GM12801 (cell line): ENCODE results near the gene ERC2.

Source experiments
- CTCF ChIP-seq: IDR thresholded peaks from one replicate; pipeline ENCODE4 v1.5.1; 2011; ENCODE audit warnings: control low read depth; ENCODE audit not compliant: insufficient read length; ENCODE audit errors: extremely low read depth

ERC2 gene

DNA sequence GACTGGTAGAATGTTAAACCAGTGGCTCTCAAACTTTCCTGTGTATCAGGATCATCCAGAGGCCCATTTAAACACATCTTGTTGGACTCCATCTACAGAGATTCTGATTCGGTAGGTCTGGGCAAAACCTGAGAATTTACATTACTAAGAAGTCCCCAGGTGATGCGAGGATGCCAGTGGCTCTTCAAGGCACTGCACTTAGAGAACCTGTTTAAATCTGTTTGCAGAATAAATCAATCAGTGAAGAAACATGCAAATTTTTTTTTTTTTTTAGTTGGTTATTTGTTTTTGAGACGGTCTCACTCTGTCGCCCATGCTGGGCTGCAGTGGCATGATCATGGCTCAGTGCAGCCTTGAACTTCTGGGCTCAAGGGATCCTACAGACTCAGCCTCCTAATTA lies 863.4 kb downstream of the ERC2 start:
- no peak for TF ChIP-seq CTCF

DNA sequence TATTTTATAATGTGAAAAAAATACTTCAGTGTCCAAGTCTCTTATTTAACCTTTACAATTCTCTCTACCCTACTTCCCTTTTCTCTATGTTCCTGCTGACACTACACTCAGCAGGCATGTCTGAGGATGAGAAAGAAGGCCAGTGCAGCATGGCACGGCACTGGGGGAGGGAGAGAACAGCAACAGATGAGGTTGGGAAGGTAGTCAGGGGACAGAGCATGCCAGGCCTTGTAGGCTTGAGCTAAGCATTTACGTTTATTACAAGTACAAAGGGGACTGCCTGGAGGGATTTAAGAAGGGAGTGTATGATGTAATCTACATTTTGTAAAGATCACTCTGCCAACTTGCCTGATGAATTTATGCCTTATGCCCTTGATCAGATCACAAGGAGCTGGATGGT lies 863.9 kb downstream of the ERC2 start:
- TF ChIP-seq CTCF = no peak

GRCh38 chr3:55601366-55602080 lies 866.7 kb downstream of the ERC2 start:
- TF ChIP-seq CTCF = no peak

DNA sequence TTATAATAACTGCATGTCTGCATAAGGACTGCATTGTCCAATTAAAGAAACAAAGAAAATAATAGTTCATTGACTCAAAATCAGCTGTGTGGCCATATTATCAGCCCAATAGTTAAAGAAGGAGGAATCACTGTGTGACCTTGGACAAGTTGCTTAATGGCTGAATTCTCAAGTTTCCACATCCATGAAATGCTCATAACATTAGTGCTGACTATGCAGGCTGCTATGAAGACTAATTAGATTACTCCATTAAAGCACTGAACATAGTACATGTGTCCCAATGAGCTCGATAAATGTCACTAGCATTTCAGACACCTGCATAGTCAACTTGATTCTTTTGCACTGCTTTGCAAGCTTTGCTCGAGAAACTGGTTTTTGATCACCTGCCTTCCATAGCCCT lies 870.0 kb downstream of the ERC2 start:
- TF ChIP-seq CTCF = no peak

GRCh38 chr3:55597641-55598040 lies 870.6 kb downstream of the ERC2 start:
- no peak for TF ChIP-seq CTCF

DNA sequence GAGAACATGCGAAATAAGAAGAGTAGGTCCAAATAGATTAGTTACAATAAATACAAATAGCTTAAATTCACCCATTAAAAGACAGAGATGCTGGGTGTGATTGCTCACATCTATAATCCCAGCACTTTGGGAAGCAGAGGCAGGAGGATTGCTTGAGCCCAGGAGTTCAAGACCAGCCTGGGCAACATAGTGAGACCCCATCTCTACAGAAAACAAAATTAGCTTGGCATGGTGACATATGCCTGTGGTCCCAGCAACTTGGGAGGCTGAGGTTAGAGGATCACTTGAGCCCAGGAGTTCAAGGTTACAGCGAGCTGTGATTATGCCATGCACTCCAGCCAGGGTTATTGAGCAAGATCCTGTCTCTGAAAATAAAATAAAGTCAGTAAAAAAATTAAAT lies 872.1 kb downstream of the ERC2 start:
- no peak for TF ChIP-seq CTCF

- TF ChIP-seq CTCF = no peak
These were observed 872.8 kb downstream of the ERC2 start for GRCh38 chr3:55595420-55595819.
